ENCODE measurements around the gene DPAGT1.

DNA sequence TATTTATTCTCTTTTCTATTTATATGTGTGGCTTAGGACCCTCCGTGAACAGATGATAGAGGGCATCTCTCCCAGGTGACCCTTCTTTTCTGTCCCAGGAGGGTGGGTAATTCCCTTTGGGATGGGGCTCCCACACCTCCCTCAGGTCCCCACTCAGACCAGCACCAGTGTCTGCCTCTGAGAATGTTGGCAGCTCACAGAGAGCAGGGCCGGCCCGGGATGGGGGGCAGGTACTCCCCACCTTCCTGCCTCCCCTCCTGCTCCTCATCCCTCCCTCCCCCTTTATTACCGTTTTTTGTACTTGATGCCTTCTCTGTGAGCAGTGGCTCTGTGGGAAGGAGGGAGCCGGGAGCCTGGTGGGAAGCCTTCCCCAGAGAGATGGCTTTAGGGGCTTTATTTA lies 14.9 kb upstream of the DPAGT1 start:
- TF ChIP-seq POLR2AphosphoS5 (IDR thresholded peaks at IDR 0.05; ENCODE audit: insufficient read depth in 1 of 2, low read depth in 1 of 2), result no peak
- TF ChIP-seq, protein P1, sequence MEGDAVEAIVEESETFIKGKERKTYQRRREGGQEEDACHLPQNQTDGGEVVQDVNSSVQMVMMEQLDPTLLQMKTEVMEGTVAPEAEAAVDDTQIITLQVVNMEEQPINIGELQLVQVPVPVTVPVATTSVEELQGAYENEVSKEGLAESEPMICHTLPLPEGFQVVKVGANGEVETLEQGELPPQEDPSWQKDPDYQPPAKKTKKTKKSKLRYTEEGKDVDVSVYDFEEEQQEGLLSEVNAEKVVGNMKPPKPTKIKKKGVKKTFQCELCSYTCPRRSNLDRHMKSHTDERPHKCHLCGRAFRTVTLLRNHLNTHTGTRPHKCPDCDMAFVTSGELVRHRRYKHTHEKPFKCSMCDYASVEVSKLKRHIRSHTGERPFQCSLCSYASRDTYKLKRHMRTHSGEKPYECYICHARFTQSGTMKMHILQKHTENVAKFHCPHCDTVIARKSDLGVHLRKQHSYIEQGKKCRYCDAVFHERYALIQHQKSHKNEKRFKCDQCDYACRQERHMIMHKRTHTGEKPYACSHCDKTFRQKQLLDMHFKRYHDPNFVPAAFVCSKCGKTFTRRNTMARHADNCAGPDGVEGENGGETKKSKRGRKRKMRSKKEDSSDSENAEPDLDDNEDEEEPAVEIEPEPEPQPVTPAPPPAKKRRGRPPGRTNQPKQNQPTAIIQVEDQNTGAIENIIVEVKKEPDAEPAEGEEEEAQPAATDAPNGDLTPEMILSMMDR (IDR thresholded peaks at IDR 0.05), result no peak
